Endothelial cell of umbilical vein (primary cell): ENCODE results near the gene PDGFRA.

ENCODE experiments used
- EZH2 ChIP-seq: IDR thresholded peaks from 2 replicates; pipeline ENCODE4 v1.6.1; 2012; ENCODE audit warnings: borderline replicate concordance, low read depth, mild to moderate bottlenecking, moderate library complexity, low read length, inconsistent platforms; ENCODE audit not compliant: severe bottlenecking
- POLR2A ChIP-seq: IDR thresholded peaks from 2 replicates; pipeline ENCODE4 v1.6.1; 2012; ENCODE audit warnings: low read depth, mild to moderate bottlenecking, control low read depth, low read length
- TF ChIP-seq, protein P1 (sequence below): IDR thresholded peaks from 2 replicates; pipeline ENCODE4 v1.6.1; 2011; ENCODE audit not compliant: insufficient read depth, insufficient read length
- TF ChIP-seq, protein P2 (sequence below), 2 donors: IDR thresholded peaks; 1 replicate in 1 of 2; 2 replicates in 1 of 2; pipeline ENCODE4 v1.5.1; 2011; ENCODE audit warnings: low read length in 2 of 2, mild to moderate bottlenecking in 2 of 2, moderate library complexity in 2 of 2, control low read depth in 1 of 2, inconsistent platforms in 1 of 2, low read depth in 1 of 2; ENCODE audit not compliant: insufficient read depth in 1 of 2; ENCODE audit errors: extremely low read depth in 1 of 2

GRCh38 chr4:54226404-54227255, 2.5 kb upstream of the PDGFRA start:
- TF ChIP-seq, protein P1, sequence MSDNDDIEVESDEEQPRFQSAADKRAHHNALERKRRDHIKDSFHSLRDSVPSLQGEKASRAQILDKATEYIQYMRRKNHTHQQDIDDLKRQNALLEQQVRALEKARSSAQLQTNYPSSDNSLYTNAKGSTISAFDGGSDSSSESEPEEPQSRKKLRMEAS: no peak
- TF ChIP-seq POLR2A (no peak), EZH2 (peak; percentile 34)
- TF ChIP-seq, protein P2, sequence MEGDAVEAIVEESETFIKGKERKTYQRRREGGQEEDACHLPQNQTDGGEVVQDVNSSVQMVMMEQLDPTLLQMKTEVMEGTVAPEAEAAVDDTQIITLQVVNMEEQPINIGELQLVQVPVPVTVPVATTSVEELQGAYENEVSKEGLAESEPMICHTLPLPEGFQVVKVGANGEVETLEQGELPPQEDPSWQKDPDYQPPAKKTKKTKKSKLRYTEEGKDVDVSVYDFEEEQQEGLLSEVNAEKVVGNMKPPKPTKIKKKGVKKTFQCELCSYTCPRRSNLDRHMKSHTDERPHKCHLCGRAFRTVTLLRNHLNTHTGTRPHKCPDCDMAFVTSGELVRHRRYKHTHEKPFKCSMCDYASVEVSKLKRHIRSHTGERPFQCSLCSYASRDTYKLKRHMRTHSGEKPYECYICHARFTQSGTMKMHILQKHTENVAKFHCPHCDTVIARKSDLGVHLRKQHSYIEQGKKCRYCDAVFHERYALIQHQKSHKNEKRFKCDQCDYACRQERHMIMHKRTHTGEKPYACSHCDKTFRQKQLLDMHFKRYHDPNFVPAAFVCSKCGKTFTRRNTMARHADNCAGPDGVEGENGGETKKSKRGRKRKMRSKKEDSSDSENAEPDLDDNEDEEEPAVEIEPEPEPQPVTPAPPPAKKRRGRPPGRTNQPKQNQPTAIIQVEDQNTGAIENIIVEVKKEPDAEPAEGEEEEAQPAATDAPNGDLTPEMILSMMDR (IDR thresholded peaks at IDR 0.05; ENCODE audit: extremely low read depth in 1 of 2, insufficient read depth in 1 of 2, low read depth in 1 of 2, low read length in 2 of 2): no peak
